ENCODE results near the gene GABRR1.

Gene GABRR1

DNA sequence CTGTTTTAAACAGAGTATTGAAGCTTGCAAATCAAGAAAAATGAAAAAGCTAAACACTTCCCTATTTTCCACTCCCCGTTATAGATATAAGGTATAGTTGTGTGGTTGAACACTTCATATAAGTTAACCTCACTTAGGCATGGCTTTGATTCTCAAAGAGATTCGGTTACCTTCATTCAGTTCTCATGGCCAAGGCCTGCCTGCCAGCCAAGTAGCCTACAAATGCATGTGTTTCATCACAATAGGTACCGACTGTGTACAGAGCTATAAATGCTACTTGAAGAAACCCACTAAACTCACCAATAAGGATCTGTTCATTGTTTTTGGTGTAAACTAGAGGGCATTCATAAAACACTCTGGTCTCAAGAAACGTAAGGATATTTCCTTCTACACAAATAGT is 43.5 kb downstream of the GABRR1 start:
- DNase-seq (ENCODE audit: low read depth): no peak
- TF ChIP-seq, protein P1, sequence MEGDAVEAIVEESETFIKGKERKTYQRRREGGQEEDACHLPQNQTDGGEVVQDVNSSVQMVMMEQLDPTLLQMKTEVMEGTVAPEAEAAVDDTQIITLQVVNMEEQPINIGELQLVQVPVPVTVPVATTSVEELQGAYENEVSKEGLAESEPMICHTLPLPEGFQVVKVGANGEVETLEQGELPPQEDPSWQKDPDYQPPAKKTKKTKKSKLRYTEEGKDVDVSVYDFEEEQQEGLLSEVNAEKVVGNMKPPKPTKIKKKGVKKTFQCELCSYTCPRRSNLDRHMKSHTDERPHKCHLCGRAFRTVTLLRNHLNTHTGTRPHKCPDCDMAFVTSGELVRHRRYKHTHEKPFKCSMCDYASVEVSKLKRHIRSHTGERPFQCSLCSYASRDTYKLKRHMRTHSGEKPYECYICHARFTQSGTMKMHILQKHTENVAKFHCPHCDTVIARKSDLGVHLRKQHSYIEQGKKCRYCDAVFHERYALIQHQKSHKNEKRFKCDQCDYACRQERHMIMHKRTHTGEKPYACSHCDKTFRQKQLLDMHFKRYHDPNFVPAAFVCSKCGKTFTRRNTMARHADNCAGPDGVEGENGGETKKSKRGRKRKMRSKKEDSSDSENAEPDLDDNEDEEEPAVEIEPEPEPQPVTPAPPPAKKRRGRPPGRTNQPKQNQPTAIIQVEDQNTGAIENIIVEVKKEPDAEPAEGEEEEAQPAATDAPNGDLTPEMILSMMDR (conservative IDR thresholded peaks at IDR 0.05; ENCODE audit: low read depth, low read length): no peak
- H3K4me3 ChIP-seq (ENCODE audit: low read depth, low read length): no peak overlapping the region

DNA sequence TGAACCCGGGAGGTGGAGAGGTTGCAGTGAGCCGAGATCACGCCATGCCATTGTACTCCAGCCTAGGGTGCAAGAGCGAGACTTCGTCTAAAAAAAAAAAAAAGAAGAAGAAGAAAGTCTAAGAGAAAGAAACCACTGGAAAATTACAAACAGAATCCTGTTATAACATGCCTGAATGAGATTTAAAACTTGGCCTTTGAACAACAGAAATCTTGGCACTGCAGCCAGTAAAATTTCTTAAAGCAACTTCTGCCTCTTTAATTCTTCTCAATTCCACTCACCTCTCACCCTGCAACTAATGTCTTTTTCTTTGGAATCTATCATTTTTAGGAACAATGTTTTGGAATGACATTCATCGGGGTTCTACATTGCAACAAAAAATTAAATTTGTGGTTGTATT is 45.0 kb downstream of the GABRR1 start:
- no peak for DNase-seq (ENCODE audit: low read depth)
- no peak overlapping the region for H3K4me3 ChIP-seq (ENCODE audit: low read depth, low read length)
- TF ChIP-seq, protein P1 (conservative IDR thresholded peaks at IDR 0.05; ENCODE audit: low read depth, low read length): no peak

DNA sequence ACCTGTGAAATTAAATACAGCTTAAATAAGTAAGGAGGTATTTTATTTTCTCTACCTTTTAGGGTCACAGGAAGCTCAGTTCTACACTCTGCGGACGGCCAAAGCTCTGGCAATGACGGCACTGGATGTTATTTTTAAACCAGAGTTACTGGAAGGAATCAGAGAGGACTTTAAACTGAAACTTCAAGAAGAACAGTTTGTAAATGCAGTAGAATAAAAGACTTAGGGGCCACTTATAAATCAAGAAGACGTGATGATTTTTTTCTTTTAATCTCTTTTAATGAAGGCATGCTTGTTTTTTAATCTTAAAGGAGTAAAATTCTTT is 55.1 kb downstream of the GABRR1 start:
- no peak overlapping the region for H3K4me3 ChIP-seq (ENCODE audit: low read depth, low read length)
- TF ChIP-seq, protein P1 (conservative IDR thresholded peaks at IDR 0.05; ENCODE audit: low read depth, low read length): no peak
- DNase-seq (ENCODE audit: low read depth): no peak

DNA sequence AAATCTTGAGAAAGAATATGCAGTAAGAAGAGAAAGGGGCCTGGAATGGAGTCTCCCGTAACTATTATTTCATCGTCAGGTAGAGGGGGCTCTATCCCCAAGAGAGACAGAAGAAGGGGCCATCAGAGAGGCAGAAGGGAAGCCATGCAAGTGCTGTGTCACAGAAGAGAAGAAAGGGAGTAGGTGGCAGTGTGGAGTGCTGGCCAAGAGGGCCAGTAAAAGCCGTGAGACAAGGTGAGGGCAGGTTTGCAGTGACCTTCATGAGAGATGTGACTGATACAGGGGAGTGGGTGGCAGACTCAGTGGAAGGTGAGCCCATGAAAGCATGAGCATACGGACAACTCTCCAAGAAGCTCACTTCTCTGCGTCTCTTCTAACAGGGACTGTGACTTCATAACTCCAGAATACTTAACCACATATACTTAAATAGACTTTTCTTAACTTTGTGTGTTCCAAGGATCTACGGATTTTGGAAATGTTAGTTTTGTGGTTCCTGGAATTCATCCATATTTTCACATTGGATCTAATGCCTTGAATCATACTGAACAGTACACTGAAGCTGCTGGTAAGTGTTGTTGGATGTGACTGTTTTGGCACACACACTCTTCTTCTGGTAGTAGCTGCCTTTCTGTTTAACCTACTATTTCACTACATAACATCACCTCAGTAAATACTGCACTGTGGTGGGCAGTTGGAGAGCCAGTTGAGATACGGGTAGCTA is 55.7 kb downstream of the GABRR1 start:
- no peak overlapping the region for H3K4me3 ChIP-seq (ENCODE audit: low read depth, low read length)
- no peak for DNase-seq (ENCODE audit: low read depth)
- TF ChIP-seq, protein P1 (conservative IDR thresholded peaks at IDR 0.05; ENCODE audit: low read depth, low read length): no peak

DNA sequence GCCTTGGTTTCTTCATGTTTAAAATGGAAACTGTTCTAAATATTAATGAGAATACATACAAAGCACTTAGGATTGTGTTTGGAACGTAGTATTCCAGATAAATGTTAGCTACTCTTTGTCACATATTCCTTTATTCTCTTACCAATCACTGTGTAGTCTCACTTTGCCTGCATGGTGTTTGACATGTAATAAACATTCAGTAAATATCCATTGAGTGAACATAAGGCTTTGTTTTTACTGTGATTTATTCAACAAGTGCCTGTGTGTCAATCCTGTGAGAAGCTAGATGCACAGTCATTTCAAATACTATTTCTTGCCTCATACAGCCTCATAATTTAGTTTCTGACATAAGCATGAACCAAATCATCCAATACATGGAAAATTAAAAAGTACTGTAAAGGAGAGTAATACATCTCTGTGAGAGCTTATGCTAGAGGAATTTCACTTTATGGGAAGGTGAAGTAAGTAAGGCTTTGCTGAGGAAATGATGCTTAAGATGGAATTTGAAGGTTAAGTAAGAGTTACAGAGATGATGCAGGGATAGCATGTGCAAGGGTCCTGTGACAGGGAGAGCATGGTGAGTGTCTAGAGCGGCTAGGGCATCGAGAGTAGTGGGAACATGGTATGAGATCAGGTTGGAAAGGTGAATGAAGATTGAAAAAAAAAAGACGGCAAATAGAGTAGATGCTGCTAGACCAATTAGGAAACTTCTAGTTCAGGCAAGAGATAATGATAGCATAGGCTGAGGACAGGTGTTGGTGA is 56.6 kb downstream of the GABRR1 start:
- DNase-seq (ENCODE audit: low read depth): no peak
- TF ChIP-seq, protein P1 (conservative IDR thresholded peaks at IDR 0.05; ENCODE audit: low read depth, low read length): no peak
- no peak overlapping the region for H3K4me3 ChIP-seq (ENCODE audit: low read depth, low read length)

DNA sequence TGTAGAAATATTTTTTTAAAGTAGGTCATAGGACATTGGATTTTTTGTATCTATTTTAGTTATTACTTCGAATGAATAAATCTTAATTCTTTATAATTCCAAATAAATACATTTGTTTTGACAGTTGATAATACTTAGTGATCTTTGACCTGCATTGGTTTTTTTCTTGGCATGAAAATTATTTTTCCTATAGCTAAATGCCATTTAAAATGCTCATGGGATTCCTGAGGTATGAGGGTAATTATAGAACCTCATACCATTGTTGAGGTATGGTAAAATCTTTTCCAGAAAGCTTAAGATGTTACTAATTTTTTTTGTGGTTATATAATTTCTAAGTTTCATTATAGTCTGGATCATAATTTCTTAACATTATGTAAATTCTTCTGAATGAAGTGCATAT is 63.0 kb downstream of the GABRR1 start:
- TF ChIP-seq, protein P1 (conservative IDR thresholded peaks at IDR 0.05; ENCODE audit: low read depth, low read length): no peak
- peak; percentile 35 for DNase-seq (ENCODE audit: low read depth)

More for the DNA sequence above, 63.0 kb downstream of the GABRR1 start:
- no peak overlapping the region for H3K4me3 ChIP-seq (ENCODE audit: low read depth, low read length)

Data from choroid plexus epithelial cell (primary cell).